Stimulated activated naive B cell treated with anti-CD40 and anti-IgM and Interleukin-4, amounts not matched to agents 10 μg/mL and 1 μg/mL and 100 μg/mL, for 72 hours (primary cell): ENCODE results near the gene PLOD1.

Source experiments
- ATAC-seq, 2 donors: fragments of 150-1000 bp; cut with Tn5 transposase; replicated peaks; 2 replicates each; pipeline ENCODE4 v1.10.0; 2021; ENCODE audit warnings: moderate library complexity in 1 of 2
- DNase-seq: peaks from one replicate; pipeline ENCODE4 v3.0.0; 2021
- H3K27ac Mint-ChIP-seq: one replicate; pipeline ENCODE4 v1.8.0; 2022; ENCODE audit warnings: mild to moderate bottlenecking, mixed read lengths
- H3K27me3 Mint-ChIP-seq, 2 donors: one replicate each; pipeline ENCODE4 v1.8.0; 2022; ENCODE audit warnings: mixed read lengths in 2 of 2
- H3K36me3 Mint-ChIP-seq, 2 donors: one replicate each; pipeline ENCODE4 v1.8.0; 2022; ENCODE audit warnings: mixed read lengths in 2 of 2, mild to moderate bottlenecking in 1 of 2
- H3K4me1 Mint-ChIP-seq, 2 donors: one replicate each; pipeline ENCODE4 v1.8.0; 2022; ENCODE audit warnings: mixed read lengths in 2 of 2, mild to moderate bottlenecking in 1 of 2
- H3K4me3 Mint-ChIP-seq, 2 donors: one replicate each; pipeline ENCODE4 v1.8.0; 2022; ENCODE audit warnings: mild to moderate bottlenecking in 2 of 2, mixed read lengths in 2 of 2, moderate library complexity in 1 of 2
- H3K9me3 Mint-ChIP-seq, 2 donors: one replicate each; pipeline ENCODE4 v1.8.0; 2022; ENCODE audit warnings: mixed read lengths in 2 of 2, mild to moderate bottlenecking in 1 of 2

PLOD1 gene

DNA sequence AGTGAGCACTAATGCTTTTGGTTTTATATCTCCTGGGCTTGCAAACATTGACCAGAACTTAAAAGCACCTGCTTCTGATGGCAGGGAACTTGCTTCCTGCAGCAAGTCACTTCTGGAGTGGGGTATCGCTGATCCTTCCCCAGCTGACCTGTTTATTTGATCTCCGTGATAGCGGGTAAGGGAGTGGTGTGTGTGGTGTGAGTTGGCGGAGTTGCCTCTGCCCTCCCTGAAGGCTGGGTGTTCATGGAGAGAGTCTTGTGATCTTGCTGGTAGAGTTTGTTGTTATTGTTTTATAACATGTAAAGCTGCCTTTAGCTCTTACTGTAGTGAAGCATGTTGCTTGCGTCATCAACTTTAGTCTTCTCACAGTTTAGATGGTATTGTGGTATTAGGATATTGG lies 49.6 kb downstream of the PLOD1 start:
- Mint-ChIP-seq H3K36me3 (peaks cover 18 to 44% of the 10 kb centered on the region in 2 donors), H3K27ac (no peak overlapping the region), H3K9me3 (no peaks in the 10 kb centered on the region), H3K4me3 (no peak overlapping the region), H3K4me1 (peaks cover 39 to 62% of the 10 kb centered on the region in 2 donors), H3K27me3 (no peaks in the 10 kb centered on the region)
- DNase-seq = no peak
- no peak for ATAC-seq

DNA sequence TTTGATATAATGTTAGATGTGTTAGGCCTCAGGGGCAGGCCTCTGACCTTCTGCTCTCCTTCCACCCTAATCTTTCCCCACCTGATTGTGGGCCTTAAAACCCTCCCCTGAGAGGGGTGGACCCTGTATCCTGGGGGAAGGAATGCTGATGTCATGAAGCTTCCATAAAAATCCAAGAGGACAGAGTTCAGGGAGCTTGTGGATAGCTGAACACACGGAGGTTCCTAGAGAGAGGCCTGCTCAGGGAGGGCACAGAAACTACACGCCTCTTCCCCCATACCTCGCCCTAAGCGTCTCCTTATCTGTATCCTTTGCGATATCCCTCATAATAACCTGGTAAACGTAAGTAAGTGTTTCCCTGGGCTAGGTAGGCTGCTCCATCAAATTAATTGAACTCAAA lies 50.1 kb downstream of the PLOD1 start:
- no peak overlapping the region for H3K27ac Mint-ChIP-seq
- H3K36me3 Mint-ChIP-seq = peaks cover 22 to 47% of the 10 kb centered on the region in 2 donors
- no peak for DNase-seq
- no peaks in the 10 kb centered on the region for H3K27me3 Mint-ChIP-seq
- H3K9me3 Mint-ChIP-seq = no peaks in the 10 kb centered on the region
- peaks cover 39 to 62% of the 10 kb centered on the region in 2 donors for H3K4me1 Mint-ChIP-seq
- H3K4me3 Mint-ChIP-seq = no peak overlapping the region
- no peak for ATAC-seq

DNA sequence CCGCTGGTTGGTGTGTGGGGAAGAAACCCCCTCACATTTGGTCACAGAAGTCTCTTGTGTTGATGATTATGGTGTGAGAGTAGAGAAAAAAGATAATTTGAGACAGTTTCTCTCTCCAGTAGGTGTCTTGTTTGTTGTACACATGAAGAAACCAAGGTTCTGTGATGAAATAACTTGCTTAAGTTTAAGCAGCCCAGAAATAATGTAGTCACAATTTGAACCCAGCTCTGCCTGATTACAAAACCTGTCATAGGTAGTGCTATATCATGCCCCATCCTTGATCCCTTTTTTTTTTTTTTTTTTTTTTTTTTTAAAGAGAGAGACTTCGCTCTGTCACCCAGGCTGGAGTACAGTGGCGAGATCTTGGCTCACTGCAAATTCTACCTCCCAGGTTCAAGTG lies 50.7 kb downstream of the PLOD1 start:
- H3K36me3 Mint-ChIP-seq = peaks cover 28 to 53% of the 10 kb centered on the region in 2 donors
- DNase-seq (no peak), ATAC-seq (no peak)
- H3K4me1 Mint-ChIP-seq = peaks cover 35 to 59% of the 10 kb centered on the region in 2 donors
- no peaks in the 10 kb centered on the region for H3K27me3 Mint-ChIP-seq
- no peak overlapping the region for H3K4me3 Mint-ChIP-seq
- no peak overlapping the region for H3K27ac Mint-ChIP-seq
- H3K9me3 Mint-ChIP-seq = no peaks in the 10 kb centered on the region

DNA sequence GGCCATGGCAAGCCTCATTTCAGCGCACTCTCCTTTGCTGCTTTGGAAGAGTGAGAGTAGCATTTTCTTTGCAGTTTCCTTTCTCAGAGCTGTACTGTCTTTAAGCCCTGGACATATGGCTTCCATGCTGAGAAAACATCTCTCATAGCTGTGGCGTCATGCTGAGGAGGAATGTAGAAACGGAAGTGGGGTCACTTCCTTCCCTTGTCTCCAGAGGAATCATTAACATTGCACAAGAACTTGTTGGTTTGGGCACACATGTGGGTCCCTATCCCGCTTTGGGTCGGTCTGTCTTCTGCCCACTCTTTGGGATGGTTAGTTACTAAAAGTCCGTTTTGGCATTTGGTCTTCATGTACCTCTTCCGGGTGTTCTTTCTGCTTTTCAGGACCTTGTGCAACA lies 51.3 kb downstream of the PLOD1 start:
- ATAC-seq = no peak

DNA sequence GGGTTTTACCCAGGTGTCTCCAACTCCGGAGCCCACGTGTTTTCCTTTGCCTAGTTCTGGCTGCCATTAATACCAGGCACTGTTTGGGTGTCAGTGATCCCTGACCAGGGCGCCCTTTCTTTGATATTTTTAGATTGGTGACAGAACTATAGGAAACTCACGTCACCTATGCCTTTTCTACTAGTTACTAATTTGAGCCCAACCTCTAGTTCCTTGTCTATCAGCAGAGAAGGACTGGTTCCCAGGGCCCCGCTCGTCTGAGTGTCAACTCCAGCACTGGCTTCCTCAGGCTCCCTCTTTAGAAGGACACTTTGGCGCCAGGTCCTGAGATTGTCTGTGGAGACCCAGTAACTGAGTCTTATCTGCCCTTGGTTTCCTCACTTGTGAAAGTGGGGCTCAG lies 55.2 kb downstream of the PLOD1 start:
- H3K4me3 Mint-ChIP-seq = no peak overlapping the region
- no peak overlapping the region for H3K27ac Mint-ChIP-seq
- no peaks in the 10 kb centered on the region for H3K9me3 Mint-ChIP-seq
- H3K36me3 Mint-ChIP-seq = peaks cover 28 to 50% of the 10 kb centered on the region in 2 donors
- no peaks in the 10 kb centered on the region for H3K27me3 Mint-ChIP-seq
- H3K4me1 Mint-ChIP-seq = peaks cover 15 to 27% of the 10 kb centered on the region in 2 donors
- DNase-seq (no peak), ATAC-seq (no peak)

More for the DNA sequence above, 51.3 kb downstream of the PLOD1 start:
- no peaks in the 10 kb centered on the region for H3K27me3 Mint-ChIP-seq
- H3K36me3 Mint-ChIP-seq = peaks cover 31 to 60% of the 10 kb centered on the region in 2 donors
- H3K9me3 Mint-ChIP-seq = no peaks in the 10 kb centered on the region
- DNase-seq = no peak
- peaks cover 39 to 61% of the 10 kb centered on the region in 2 donors for H3K4me1 Mint-ChIP-seq
- peak overlapping the region; percentile 56 for H3K27ac Mint-ChIP-seq
- H3K4me3 Mint-ChIP-seq = no peak overlapping the region

DNA sequence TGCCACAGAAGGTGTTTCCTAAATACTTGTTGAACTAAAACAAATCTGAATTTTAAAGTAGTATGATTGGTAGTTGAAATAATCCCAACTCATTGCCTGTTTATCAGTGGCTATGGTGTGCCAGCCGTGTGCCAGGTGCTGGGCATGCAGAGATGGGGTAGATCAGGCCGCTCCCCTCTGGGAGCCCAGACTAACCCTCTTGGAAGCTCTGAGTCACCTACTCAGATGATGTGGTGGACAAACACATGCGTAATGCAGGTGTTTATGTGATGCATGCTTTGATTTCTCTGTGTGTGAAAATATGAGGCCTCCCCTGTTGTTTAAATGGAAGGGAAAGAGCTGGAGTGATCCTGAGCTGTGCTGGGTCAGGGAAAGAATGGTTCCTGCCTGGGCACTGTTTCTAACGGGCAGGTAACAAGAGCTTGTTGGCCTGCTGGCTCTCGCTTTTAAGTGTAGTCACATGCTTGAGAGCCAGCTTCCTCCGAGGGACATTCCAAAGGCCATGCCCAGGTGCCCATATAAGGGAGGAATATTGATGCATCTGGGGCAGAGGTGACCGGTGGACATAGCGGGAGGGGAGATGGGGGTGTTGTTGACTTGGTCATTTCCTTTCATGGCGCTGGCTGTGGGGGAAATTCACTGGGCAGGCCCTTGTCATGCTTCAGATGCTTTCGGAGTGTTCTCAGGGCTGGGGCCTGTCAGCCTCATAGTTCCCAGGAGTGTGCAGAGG lies 56.0 kb downstream of the PLOD1 start:
- Mint-ChIP-seq H3K27ac (peak overlapping the region; percentile 32), H3K27me3 (no peaks in the 10 kb centered on the region), H3K4me1 (peaks cover 11 to 21% of the 10 kb centered on the region in 2 donors), H3K4me3 (no peak overlapping the region), H3K9me3 (no peaks in the 10 kb centered on the region), H3K36me3 (peaks cover 28 to 52% of the 10 kb centered on the region in 2 donors)
- DNase-seq = no peak
- ATAC-seq = no peak

DNA sequence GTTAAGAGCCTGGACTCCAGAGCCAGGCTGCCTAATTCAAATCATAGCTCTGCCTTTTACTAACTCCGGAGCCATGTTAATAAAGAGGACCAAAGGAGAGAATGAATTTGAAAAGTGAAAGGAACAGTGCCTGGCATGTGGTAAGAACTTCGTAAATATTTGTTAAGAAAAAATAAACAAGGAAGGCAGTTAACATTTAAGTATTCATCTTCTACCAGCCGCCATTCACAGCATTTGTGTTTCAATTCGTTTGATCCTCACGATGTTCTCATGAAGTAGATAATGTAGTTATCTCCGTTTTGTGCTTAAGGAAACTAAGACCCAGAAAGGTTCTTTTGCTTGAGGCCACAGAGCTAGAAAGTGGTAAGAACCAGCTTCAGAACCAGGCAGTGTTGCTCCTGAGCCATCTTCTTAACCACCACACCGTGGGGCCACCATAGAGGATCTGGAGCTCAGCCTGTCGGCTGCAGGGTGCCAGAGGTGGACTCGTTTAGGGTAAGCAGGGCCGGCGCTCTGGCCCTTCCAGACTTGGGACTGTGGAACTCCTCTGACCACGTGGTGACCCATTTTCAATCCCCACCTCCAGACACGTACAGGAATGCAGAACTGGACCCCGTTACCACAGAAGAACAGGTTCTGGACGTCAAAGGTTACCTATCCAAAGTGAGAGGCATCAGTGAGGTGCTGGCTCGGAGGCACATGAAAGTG lies 57.6 kb downstream of the PLOD1 start:
- ATAC-seq (no peak), DNase-seq (no peak)
- Mint-ChIP-seq H3K4me1 (peaks cover 6 to 12% of the 10 kb centered on the region in 2 donors), H3K36me3 (peaks cover 33 to 48% of the 10 kb centered on the region in 2 donors), H3K27ac (no peak overlapping the region), H3K27me3 (no peaks in the 10 kb centered on the region), H3K9me3 (no peaks in the 10 kb centered on the region), H3K4me3 (no peak overlapping the region)

DNA sequence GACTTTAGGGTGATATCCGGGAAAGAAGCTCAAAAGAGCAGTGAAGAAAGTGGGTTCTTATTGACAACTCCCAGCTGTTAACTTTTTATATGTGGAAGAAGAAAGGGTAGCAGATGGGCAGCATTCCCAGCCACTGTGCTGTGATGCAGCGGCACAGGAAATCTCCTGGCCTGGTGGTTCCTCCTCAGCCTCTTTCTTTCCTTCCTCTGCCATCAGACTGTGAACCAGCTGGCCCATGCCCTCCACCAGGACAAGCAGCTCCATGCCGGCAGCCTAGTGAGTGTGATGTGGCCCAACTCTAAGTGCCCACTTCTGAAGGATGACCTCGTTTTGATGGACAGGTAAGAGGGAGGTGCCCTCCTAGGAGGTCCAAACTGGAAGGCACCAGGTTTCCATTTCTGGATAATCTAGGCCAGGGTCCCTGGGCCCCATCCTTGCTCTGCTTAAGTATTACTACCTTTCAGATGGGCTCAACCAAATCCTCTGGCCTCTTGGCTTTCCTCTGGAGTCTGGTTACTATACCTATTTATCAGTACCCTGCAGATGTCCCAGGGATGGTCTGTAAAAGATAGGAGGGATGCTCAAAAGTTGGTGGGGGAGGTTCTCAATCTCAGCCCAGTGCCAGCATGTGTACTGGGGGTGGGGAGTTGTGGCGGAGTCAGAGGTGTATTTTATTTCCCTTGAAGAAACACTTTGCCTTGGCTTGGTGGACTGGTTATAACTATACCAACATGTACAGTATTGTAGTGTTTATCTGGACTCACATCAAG lies 62.7 kb downstream of the PLOD1 start:
- no peak overlapping the region for H3K4me3 Mint-ChIP-seq
- H3K9me3 Mint-ChIP-seq = no peaks in the 10 kb centered on the region
- H3K27ac Mint-ChIP-seq = no peak overlapping the region
- DNase-seq = no peak
- H3K4me1 Mint-ChIP-seq = no peaks in the 10 kb centered on the region
- peaks cover 30 to 39% of the 10 kb centered on the region in 2 donors for H3K36me3 Mint-ChIP-seq
- no peaks in the 10 kb centered on the region for H3K27me3 Mint-ChIP-seq
- ATAC-seq = no peak

DNA sequence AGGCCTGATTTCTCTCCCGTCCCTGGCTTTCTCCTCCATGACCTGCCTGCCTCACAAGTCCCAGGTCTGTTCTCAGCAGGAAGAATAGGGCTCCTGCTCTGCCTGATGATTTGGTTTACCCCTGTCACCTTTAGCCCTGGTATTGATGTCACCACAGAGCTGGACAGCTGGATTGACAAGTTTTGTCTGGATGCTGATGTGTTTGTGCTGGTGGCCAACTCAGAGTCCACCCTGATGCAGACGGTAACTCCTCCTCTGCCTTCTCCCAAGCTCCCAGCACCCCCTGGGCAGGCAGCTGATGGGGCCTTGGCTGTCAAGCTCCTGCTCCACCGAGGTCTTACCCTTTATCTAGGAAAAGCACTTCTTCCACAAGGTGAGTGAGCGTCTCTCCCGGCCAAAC lies 64.1 kb downstream of the PLOD1 start:
- Mint-ChIP-seq H3K9me3 (no peaks in the 10 kb centered on the region), H3K36me3 (peaks cover 34 to 47% of the 10 kb centered on the region in 2 donors), H3K27ac (no peak overlapping the region)

DNA sequence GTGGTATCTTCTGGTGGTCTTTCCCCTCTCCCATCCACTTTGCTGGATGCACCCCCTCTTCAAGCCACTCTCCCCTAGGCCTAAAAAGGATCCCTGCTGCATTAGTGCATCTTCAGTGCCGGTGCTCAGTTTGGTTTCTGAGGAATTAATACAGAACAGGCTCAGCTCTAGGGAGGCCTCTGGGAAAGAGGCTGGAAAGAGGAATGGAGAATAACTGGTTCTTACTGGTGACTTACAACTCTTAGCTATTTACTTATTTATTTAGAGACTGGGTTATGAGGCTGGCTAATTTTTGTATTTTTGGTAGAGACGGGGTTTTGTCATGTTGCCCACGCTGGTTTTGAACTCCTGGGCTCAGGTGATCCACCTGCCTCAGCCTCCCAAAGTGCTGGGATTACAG lies 64.7 kb downstream of the PLOD1 start:
- ATAC-seq = no peak
- Mint-ChIP-seq H3K27me3 (no peaks in the 10 kb centered on the region), H3K27ac (no peak overlapping the region), H3K4me3 (no peak overlapping the region), H3K36me3 (peaks cover 39 to 53% of the 10 kb centered on the region in 2 donors), H3K4me1 (peaks cover 0 to 1% of the 10 kb centered on the region in 2 donors), H3K9me3 (no peaks in the 10 kb centered on the region)
- DNase-seq = no peak

More for the DNA sequence above, 64.1 kb downstream of the PLOD1 start:
- no peaks in the 10 kb centered on the region for H3K4me1 Mint-ChIP-seq
- no peak overlapping the region for H3K4me3 Mint-ChIP-seq
- ATAC-seq (no peak), DNase-seq (no peak)
- no peaks in the 10 kb centered on the region for H3K27me3 Mint-ChIP-seq

DNA sequence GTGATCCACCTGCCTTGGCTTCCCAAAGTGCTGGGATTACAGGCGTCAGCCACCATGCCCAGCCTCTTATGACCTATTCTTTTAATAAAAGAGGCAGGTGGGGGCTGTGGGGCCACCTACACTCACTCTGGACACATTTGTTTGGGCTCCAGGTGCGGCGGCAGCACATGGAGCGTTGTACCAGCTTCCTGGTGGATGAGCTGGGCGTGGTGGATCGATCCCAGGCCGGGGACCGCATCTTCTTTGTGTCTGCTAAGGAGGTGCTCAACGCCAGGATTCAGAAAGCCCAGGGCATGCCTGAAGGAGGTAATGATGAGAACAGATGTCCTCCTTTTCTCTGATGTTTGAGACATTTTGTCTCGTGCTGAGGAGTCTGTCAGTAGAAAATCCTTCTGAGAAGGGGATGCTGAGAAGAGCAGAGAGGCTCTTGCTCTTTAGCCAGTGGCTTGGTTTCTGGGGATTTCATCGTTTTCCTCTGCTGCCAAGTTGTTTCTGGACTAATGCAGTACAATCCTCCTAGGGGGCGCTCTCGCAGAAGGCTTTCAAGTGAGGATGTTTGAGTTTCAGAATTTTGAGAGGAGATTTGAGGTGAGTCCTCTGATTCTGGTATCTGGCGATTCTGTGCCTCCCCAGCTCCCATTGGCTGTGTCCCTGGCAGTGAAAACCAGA lies 66.9 kb downstream of the PLOD1 start:
- H3K27ac Mint-ChIP-seq = peak overlapping the region; percentile 37
- ATAC-seq (peak in 1 of 2 donors; percentile 36), DNase-seq (no peak)
- H3K36me3 Mint-ChIP-seq = peaks cover 52 to 61% of the 10 kb centered on the region in 2 donors
- H3K27me3 Mint-ChIP-seq = no peaks in the 10 kb centered on the region
- H3K4me3 Mint-ChIP-seq = no peak overlapping the region
- no peaks in the 10 kb centered on the region for H3K9me3 Mint-ChIP-seq
- H3K4me1 Mint-ChIP-seq = peaks cover 0 to 10% of the 10 kb centered on the region in 2 donors

DNA sequence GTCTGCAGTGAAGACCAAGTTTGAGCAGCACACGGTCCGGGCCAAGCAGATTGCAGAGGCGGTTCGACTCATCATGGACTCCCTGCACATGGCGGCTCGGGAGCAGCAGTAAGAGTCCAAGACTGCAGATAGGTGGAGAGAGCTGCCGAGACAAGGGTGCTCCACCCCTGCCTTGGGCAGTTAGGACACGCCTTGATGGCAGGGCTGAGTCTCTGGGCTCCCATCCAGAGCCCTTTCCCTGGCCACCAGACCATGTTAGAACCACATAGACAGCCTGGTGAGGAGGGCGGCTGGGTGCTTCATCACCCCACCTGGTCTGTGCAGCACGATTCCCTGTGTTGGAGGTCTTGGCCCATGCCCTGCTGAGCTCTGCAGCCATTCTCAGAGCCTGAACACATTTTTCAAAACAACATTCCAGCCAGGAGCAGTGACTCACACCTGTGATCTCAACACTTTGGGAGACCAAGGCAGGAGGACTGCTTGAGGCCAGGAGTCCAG lies 67.5 kb downstream of the PLOD1 start:
- Mint-ChIP-seq H3K9me3 (no peaks in the 10 kb centered on the region), H3K4me1 (peaks cover 0 to 11% of the 10 kb centered on the region in 2 donors), H3K27me3 (no peaks in the 10 kb centered on the region), H3K27ac (no peak overlapping the region), H3K36me3 (peaks cover 57 to 68% of the 10 kb centered on the region in 2 donors), H3K4me3 (no peak overlapping the region)
- DNase-seq = no peak
- ATAC-seq = no peak

DNA sequence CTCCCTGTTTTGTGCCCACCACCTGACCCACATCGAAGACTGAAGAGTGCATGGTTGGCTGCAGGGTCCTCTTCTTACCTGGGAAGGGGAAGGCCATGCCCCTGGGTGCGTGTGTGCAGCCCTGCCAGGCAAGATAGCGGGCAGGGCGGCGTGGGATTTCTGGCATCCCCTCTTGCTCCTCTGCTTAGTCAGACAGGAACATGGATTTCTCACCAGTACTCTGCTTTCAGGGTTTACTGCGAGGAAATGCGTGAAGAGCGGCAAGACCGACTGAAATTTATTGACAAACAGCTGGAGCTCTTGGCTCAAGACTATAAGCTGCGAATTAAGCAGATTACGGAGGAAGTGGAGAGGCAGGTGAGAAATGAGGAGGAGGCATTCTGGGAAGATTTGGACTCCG lies 69.2 kb downstream of the PLOD1 start:
- Mint-ChIP-seq H3K27me3 (no peaks in the 10 kb centered on the region), H3K9me3 (no peaks in the 10 kb centered on the region), H3K36me3 (peaks cover 63 to 76% of the 10 kb centered on the region in 2 donors), H3K27ac (no peak overlapping the region), H3K4me3 (no peak overlapping the region), H3K4me1 (peaks cover 0 to 11% of the 10 kb centered on the region in 2 donors)
- DNase-seq = no peak
- ATAC-seq = no peak
